EH (cell line): ENCODE results near the gene COQ8A.

Experiments used
- DNase-seq: peaks from one replicate; pipeline ENCODE4 v3.0.0-alpha.2; 2015; ENCODE audit warnings: low read depth

COQ8A gene

DNA sequence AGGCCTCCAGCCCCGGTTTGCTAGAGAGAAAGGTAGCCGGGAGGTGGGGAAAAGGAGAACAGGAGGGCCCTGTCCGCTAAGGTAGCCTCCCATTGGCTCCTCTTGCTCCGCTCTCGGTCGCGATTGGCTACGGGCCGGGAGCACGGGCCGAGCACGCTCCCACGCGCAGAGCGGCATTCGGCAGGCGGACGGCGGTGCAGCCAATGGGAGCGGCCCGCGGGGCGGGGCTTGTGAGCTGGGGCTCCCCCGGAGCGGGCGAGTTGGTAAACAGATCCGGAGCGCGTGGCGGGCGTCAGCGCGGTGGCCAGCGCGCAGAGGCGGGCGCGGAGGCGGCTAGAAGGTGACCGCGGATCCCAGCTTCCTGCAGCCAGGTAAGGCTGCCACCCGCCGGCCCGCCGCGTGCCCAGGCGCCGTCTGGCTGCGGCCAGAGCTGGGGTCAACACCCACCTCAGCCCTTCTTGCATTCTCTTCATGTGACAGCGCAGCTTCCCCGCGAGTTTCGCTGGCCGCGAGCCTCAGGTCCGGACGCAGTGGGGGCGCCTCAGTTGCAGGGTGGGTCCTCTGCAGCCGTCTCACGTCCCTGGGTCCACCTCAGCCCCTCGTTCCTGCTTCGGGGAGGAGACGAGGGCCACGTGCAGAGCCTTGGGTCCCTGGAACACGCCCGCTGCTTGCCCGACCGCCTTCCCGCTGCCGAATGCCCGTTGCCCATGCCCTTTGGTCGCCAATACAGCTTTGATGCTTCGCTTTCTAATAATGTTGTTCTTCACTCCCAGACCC, at the start of gene COQ8A:
Gene COQ8A, plus strand, starts transcription at position 266 of the 777 bp plus-strand sequence. CDS start 21,092 bp downstream, outside the sequence.
- DNase-seq, result peak; percentile 100

DNA sequence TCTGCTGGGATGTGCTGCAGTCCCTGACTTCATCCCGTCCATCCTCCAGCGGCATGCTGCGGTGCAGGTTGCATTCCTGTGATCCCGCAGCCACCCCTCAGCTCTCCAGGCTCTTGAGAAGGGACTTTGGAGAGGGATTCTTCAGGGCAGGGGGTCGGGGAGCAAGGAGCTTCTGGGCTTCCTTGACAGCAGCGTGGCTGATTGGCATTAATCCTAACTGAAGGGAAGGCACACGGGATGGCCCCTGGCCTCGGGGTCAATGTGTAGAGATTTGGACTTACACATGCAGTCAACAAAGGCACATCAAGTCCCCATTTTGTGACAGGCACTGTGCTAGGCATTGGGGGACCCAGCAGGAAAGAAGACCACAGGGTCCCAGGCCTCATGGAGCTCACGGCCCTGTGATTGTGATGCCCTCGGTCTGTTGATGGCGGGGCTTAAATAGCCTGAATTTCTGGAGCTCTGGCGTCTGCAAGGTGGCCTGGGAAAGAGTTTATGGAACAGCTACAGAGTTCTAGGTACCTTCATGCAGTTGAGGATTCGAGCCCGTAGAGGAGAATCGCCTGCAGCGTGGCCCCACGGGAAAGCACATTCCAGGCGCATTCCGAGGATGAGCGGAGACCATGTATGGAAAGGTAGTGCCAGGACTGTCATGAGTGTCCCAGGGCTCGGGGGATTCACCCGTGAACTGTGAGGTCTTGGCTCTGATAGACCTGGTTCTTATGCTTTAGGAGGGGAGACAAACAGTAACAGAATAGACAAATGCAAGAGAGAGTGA, 49.6 kb upstream of the COQ8A start:
- DNase-seq, result no peak

DNA sequence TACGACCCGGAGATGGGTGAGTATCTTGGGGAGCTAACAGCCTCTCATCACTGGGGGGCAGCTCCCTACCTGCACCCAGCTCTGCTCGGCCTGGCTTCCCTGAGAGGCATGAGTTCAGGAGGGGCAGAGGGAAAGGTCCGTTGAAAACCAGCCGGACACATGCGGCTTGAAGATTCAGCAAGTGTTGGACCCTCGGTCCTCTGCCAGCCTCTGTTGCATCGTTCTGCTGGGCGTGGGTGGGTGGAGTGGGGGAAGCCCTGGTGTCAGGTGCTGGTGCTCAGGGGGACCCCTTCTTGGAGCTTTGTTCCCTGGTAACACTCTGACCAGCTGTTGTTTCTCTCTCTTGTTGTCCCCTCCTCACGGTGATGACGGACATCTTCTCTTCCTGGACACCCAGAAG, 48.7 kb upstream of the COQ8A start:
- no peak for DNase-seq

DNA sequence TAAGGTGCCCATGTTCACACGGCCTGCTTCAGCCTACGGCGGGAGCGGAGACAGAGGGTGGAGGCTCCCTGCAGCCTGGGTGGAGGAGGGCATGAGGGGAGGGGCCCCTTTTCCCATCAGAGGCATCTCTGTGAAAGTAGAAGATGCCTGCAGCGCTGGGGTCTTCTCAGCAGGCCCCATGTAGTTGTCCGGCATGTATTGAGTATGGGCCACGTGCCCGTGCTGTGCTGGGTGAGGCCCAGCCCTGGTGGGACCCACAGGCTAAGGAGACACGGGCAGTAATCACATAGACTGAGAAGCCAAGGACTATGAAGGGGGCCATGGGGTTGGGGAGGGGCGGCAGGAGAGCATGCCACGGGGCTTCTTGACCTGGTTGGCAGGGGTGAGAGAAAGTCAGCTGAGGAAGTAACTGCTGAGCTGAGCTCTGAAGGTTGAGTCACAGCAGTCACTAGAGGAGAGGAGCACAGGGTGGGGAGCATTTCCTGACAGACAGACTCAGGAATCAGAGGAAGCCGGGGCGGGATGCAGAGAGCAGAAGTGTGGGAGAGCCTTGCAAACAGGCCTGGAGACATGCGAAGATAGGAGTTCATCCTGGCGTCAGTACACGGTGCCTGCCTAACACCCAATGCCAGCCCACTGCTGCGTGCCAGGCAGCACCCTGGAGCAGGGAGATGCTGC, 48.1 kb upstream of the COQ8A start:
- DNase-seq, result peak; percentile 61

- DNase-seq, result no peak
These were observed 47.6 kb upstream of the COQ8A start for GRCh38 chr1:226892524-226892875.

DNA sequence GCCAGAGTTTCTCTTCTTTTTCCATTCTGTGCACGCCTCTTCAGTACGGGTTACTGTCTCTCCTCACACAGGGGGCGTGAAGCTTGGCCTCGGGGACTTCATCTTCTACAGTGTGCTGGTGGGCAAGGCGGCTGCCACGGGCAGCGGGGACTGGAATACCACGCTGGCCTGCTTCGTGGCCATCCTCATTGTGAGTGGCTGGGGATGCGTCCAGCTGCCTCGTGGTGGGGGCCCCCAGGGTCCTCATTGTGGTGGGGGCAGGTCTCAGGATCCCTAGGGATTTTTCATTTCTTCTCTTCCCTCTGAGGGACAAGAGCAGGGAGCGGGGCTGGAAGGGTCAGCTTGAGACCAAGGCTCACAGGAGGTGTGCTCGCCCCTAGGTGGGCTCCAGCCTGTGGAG, 46.2 kb upstream of the COQ8A start:
- no peak for DNase-seq

DNA sequence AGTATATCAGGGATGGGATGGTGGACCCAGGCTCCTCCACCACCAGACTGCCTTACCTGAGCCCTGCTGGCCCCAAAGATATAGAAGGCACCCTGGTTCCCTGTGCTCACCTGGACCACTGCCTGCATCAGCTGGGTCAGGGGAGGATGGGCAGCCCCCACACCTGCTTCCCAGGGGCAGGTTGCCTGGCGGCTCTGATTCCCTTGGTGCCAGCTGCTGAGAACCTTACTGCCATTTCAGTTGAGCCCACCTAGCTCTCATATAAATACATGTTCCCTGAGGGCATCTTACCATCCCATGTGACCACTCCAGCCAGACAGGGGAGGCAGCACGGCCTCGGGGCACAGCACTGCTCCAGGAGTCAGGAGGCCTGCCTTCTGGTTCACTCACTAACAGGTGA, 45.3 kb upstream of the COQ8A start:
- DNase-seq, result no peak

GRCh38 chr1:226895644-226896043, 44.5 kb upstream of the COQ8A start:
- no peak for DNase-seq

DNA sequence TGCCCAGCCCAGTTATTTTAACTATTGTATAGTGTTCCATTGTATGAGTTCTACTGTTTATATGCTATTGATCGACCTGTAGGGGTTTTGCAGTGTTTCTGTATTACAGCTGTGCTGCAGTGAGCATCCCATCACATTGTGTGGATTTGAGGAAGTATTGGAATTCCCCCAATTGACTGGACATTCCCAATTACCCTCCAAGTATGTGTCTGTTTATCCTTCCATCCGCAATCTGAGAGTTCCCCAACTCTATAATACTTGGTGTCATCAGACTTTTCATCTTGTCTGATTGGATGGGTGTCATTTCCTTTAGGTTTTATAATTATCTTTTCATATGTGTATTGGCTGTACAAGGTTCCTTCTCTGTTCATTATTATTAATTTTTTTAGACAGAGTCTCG, 41.8 kb upstream of the COQ8A start:
- DNase-seq, result no peak

DNA sequence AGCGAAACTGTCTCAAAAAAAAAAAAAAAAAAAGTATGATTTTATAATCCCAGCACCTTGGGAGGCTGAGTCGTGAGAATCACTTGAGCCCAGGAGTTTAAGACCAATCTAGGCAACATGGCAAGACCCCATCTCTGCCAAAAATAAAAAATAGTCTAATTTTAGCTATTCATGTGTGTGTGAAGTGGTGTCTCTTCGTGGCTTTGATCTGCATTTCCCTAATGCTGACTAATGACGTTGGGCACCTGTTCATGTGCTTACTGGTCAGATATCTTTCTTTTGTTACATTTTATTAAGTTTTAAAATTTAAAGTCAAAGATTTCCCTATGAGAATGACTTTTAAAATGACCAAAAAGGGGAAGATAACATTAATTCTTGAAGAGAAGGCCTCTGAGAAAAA, 38.7 kb upstream of the COQ8A start:
- DNase-seq, result no peak

- no peak for DNase-seq
These were observed 37.5 kb upstream of the COQ8A start for GRCh38 chr1:226902601-226903000.

- peak; percentile 87 for DNase-seq
These were observed 36.0 kb upstream of the COQ8A start for GRCh38 chr1:226903819-226904716.

- DNase-seq, result no peak
These were observed 35.3 kb upstream of the COQ8A start for GRCh38 chr1:226904772-226905171.

- DNase-seq, result no peak
These were observed 31.7 kb upstream of the COQ8A start for GRCh38 chr1:226908419-226908818.

DNA sequence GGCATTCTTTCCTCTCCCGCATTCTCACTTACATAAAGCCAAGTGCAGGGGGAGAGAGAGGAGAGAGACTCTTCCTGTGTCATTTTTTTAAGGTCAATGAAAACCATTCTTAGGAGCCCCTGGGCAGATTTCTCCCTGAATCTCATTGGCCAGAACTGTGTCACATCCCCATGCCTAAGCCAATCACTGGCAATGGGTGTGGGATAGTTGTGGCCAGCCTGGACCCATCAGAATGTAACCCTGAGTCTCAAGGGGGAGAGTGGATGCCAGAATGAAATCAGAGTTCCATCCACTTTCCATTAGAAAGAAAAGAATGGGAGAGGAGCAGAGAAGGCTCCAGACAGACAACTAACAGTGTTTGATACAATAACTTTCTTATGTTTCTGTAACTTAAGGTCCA, 31.2 kb upstream of the COQ8A start:
- DNase-seq, result peak; percentile 24

DNA sequence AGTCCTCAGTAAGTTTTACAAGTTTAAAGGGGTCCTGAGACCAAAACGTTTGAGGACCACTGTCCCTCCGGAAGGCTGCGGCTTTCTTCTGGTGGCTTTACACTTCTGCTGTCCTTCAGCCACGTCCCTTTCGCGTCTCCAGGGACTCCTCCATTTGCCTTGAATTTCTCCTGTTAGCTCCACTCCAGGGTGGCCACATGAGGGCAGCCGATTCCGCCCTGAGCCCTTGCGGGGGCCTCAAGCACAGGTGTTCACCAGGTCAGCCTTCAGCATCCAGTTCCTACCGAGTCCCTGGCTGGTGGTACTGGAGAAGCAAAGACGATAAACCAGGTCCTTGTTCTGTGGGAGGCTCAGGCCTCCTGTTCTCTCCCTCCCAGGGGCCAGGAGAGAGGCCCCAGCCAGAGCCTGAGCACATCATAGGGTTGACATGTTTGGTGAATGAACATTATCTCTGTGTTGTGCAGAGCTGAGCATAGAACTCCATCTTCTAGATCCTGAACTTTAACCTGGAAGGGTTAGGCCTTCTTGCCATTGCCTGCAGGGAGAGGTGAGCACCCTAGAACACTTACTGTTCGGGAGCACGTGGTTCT, 27.4 kb upstream of the COQ8A start:
- DNase-seq, result no peak

DNA sequence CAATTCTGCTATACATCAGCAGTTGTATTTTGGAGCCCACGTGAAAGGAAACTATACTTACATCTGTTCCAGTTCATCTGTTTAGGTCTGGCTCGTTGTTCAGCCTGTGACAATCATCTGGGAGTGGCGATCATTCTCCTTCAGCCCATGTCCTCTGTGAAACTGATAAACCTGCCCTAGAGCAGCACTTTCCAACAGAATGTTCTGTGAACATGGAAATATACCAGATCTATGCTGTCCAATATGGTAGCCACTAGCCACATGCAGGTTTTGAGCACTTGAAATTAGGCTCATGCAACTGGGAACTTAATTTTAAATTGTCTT, 24.5 kb upstream of the COQ8A start:
- DNase-seq, result no peak

GRCh38 chr1:226916497-226916896, 23.6 kb upstream of the COQ8A start:
- DNase-seq, result no peak

- DNase-seq, result no peak
These were observed 20.5 kb upstream of the COQ8A start for GRCh38 chr1:226919587-226919986.

- no peak for DNase-seq
These were observed 20.1 kb upstream of the COQ8A start for GRCh38 chr1:226919995-226920394.

- DNase-seq, result no peak
These were observed 19.6 kb upstream of the COQ8A start for GRCh38 chr1:226920446-226920894.

GRCh38 chr1:226921504-226921903, 18.6 kb upstream of the COQ8A start:
- no peak for DNase-seq
